Left renal pelvis (tissue), 4 donors: ENCODE measurements around the gene RAF1. TPM values are rescaled to one million over a fixed set of nuclear protein-coding genes. Genes with fewer than 3 reads are reported as not detected.

Experiments used
- DNase-seq, 4 donors: peaks; one replicate each; pipeline ENCODE4 v3.0.0-alpha.2; 2013; ENCODE audit warnings: low read depth in 4 of 4, low spot score in 3 of 4
- polyA plus RNA-seq, 4 donors: library from polyadenylated mRNA; unstranded; fragments of 120-200 nt; gene quantifications; one replicate each; pipeline ENCODE4 v1.2.1, GENCODE V29; 2013; ENCODE audit not compliant: insufficient read length in 4 of 4

RAF1 gene
- polyA plus RNA-seq, 4 donors, result 99.4 to 144 (median 112) TPM

DNA sequence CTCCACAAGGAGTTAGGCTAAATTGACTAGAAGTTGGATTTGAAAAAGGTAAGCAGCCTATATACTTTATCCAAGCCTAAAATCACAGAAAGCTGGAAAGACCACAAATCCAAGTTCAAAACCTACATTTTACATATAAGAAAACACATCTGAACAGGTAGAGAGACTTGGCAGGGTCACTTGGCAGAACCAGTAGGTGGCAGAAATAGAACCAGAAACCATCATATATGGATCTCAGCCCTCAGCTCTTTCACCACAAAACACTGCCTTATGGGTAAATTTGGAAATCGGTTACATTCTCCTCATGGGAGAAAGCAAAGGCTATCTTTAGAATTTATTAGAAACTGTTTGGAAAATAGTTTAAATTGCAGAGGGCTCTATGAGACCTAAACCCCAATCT lies 62.8 kb downstream of the RAF1 start:
- no peak for DNase-seq

DNA sequence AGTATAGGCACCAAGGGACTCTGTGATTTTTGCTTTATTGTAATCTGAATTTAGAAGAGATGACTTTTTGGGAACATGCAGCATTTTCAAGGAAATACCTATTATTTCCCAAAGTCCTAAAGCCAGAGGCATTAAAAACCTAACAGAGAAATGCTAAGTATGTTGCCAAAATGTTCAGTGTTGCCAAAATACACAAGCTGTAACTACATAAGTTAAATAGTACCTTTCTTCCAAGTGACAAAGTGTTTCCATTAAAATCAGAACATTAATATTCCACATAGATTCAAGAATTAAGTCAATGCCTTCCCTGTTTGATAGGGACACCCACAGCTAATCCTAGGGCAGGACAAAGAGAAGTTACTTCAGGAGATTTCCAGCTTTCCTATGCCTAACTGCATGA lies 65.0 kb downstream of the RAF1 start:
- DNase-seq, result no peak

DNA sequence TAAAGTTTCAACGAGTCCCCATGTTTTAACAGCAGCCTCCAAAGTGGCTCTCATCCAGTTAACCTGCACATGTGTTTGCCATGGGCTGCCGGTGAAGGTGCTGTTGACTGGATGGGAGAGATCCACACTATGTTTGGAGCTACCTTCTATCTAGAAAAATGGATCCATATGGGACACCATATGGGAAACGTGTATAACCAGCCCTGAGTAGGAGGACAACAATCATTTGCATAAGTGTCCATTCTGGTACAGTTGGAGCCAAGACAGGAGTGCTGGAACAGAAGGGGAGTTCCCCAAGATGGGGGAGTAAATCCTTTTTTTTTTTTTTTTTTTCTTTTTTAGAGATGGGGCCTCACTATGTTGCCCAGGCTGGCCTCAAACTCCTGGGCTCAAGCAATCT lies 70.4 kb downstream of the RAF1 start:
- DNase-seq, result no peak

DNA sequence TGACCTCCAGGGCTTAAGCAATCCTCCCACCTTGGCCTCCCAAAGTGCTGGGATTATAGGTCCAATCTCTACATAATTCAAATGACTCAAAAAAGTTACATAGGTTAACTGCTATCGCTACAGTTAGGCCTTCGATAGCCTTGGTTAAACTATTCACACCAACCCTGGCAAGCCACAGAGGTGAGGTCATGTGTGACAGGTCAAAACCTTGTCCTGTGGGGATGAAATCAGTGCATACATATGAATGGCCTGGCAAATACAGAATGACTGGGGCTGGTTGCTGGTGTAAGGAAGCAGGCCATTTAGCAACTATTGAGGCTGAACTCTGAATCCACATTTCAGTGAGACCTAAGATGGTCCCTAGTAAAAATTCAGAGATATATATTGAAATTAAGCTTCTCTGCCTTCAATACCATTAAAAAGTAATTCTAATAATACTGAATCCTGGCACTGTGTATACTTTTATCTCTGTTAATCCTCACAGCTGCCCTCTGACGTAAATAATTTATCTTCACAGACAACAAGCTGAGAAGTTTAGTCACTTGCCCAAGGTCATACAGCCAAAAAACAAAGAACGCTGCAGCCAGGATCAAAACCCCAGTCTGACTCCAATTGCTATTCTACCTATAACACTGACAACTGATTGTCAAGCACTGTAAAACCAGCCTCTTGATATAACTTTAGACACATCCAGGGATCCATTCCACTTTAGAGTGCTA lies 71.8 kb downstream of the RAF1 start:
- DNase-seq, result no peak

DNA sequence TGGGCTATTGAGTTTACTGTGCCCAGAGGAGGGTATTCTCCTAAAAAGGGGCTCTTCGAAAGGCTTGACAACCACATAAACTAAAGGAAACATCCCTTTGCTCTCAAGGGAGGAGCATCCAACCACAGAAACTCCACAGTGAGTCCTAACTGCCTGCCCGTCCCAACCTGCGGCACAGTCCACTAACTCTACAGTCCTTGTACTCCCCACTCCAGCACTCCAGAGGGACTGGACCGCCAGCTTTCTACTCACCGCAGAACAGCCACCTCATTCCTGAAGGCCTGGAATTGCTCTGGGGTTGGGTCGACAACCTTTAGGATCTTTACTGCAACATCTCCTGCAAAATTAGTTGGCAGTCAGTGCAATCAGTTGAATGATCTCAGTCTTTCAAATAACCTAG lies 72.5 kb downstream of the RAF1 start:
- no peak for DNase-seq

DNA sequence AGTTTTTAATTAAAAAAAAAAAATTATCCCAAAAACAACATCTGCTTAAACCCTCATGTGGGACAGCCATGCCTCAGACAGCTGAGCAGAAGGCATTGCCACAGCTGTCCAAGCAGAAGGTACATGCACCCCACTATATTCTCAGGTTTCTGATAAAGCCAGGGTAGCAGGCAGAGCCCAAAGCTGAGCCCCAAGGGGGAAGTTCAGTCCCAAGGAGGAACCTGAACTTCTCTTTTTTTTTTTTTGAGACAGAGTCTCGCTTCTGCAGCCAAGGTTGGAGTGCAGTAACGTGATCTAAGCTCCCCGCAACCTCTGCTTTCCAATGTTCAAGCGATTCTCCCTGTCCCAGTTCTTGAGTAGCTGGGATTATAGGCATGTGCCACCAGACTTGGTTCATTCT lies 73.8 kb downstream of the RAF1 start:
- no peak for DNase-seq

DNA sequence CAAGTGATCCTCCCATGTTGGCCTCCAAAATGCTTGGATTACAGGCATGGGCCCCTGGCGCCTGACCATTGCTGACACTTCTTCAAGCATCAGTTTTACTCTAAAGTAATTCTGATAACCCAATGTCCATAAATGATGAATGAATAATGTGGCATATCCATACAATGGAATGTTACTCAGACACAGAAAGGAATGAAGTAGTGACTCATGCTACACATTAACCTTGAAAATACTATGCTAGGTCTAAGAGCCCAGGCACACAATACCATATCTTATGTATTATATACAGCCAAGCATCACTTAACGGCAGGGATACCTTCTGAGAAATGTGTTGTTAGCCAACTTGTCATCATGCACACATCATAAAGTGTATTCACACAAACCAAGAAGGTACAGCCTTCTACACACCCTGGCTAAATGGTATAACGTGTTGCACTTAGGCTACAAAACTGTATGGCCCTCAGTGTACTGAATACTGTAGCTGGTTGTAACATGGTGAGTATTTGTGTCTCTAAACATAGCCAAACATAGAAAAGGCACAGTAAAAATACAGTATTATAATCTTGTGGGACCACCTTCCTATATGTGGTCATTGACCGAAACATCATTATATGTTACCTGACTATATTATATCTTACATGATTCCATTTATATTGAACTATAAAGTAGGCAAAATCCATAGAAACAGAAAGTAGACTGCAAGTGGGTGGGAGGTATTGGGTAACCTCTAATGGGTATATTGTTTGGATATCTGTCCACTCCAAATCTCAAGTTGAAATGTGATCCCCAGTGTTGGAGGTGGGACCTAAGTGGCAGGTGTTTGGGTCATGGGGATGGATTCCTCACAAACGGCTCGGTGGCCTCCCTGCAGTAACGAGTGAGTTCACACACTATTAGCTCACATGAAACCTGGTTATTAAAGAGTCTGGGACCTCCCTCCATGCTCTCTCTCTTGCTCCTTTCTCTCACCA lies 75.6 kb downstream of the RAF1 start:
- DNase-seq, result no peak

DNA sequence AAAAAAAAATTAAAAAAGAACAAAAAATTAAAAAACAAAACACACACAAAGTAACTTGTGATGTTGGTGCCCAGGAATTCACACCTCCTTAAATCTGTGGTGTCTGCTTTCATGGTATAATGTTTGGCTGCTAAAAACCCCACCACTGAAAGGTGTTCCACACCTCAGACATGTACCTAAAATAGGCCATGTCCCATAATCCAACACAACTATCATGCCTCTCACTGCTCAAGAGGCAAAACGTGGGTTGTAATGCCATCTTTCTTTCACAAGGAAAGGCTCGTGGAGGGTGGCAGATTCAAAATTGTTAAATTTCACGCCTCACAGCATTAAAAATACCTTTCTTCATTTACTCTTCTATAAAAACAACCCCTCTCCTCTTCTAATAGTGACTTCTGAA lies 77.5 kb downstream of the RAF1 start:
- DNase-seq, result no peak

DNA sequence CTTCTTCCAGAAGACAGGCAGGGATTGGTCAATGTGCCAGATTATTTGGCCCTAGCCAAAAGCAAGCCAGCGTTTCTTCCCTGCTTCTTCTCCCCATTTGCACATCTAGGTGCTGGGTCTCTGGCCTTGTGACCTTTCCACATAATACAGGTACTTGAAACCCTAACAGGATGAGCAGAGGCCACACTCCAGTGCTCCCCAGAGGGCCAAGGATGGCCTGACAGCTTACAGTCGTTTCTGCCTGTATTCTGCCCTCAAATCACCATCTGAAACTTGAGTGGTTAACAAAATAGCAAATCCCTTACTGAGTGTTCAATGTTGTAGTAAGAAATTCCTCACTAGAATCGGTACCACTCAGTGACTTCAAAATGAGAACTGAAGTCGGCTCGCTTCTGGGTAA lies 77.9 kb downstream of the RAF1 start:
- no peak for DNase-seq

DNA sequence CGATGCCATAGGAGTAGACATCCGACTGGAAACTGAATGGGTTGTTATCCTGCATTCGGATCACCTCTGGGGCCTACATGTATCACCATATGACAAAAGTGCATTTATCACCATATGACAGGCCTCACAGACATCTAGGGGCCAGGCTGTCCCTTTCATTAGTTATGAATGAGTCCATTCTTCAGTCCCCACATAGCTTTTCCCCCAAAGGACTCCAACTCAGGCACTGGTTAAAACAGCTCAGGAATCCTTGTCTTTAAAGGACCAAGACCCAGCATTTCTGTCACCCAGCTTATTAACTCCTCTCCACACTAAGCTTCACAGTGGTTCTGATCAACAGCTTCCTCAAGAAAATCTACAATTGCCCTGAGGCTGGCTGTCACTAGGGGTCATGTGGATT lies 78.7 kb downstream of the RAF1 start:
- DNase-seq, result no peak

DNA sequence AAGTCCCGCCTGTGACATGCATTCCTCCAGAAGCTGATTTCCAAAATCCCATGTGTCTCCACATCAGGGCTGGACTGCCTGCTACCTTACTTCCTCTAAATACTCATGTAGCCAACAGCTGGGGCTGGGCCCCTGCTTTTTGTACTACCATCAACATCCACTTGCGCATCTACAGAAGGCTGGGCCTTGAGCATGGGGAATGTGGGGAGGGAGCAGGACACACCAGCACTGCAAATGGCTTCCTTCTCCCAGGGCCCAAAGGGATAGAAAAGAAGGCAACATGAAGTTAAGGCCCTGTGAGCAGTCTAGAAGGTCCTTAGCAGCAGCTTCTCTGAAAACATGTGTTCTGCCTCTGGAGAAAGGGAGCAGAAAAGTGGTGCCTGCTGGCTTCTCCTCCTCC lies 79.8 kb downstream of the RAF1 start:
- DNase-seq, result no peak

DNA sequence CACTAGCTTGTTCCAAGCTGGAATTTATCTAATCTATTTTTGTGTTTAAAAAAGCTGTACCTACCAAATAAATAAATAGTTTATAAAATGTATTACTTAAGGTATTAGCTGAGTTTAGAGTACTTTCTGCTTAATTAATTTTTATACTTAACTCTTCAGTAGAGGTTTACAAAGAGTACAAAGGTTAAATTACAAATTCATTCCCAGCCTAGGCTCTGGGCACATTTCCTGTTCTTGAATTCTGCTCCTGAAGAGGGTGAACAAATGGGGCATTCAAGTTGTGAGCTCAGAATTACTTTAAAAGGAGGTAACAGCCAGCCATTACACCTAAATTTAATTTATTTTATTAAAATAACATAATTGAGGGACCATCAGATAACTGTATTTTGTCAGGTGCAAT lies 80.6 kb downstream of the RAF1 start:
- DNase-seq, result no peak

DNA sequence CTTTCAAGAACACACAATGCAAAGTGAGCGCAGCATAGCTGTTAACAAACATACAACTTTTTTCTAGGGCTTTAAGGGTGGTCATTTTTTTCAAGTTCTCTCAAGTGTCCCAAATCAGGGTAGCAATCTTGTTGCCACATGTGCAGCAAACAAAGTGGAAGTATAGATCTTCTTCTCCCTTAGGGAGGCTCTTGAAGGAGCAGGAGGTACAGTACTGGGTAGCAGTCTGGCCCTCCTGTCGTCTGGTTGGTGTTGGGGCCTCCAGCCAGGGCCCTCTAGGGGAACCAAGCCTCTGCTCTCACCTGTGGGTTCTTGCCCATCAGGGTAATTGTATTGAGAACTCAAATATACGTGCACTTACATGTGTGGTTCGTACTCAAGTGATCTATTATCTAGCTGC lies 81.2 kb downstream of the RAF1 start:
- no peak for DNase-seq

DNA sequence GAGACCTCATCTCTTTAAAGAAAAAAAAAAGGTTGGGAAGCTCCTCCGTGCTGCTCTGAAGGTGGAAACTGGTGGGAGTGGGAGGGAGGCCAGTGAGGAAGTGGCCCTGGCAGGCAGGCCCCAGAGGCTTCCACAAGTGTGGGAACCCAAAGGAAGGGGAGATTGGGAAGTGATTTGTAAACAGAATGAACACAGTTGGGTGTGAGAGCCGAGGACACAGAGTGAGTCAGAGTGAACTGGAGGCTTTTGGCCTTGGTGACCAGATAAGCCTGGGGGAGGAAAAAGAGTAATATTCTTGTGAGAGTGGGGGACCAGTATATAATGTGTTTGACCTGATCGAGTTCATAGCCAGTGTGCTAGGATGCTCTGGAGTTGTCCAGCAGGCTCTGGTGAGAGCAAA lies 84.0 kb downstream of the RAF1 start:
- DNase-seq, result no peak

DNA sequence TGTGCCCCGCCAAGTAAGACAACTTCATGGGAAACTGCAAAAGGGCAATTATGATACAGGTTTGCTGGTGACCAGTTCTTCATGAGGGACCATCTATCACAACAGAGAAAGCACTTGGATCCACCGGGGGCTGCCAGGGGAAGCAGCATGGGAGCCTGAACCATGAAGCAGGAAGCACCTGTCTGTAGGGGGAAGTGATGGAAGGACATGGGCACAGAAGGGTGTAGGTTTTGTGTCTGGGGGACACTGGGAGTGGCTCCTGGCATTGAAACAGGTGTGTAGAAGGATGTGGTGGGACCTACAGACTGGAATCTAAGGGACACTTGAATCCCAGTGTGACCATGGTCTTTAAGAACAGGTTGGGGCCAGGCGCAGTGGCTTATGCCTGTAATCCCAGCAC lies 84.5 kb downstream of the RAF1 start:
- DNase-seq, result no peak

DNA sequence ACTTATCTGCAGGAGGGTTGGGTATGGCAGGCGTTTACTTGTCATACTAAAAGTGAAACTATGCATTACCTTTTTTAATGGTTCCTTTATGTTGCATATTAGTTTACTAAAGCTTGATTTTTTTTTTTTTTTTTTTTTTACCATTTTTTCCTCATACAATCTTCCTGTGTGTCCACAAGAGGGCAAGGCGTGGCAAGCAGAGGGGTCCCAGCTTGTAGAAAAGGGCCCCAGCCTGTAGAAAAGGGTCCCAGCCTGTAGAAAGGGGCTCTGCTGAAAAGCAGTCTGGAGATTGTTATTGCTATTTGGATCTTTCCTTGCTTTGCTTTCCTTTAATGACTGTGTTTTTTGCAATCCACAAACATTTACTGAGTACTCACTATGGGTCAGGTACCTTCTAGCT lies 85.2 kb downstream of the RAF1 start:
- DNase-seq, result no peak

DNA sequence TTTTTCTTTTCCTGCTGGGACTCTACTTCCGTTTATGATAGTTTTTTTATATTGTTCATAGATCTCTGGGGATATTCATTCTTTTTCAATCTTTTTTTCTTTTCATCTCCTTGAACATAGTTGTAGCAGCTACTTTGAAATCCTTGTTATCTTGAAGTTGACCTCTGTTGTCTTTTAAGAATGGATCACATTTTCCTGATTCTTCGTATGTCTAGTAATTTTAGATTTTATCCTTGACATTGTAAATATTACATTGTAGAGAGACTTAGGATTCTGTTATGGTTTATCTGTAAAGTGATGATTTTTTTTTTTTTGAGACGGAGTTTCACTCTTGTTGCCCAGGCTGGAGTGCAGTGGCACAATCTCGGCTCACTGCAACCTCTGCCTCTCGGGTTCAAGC lies 86.5 kb downstream of the RAF1 start:
- no peak for DNase-seq

DNA sequence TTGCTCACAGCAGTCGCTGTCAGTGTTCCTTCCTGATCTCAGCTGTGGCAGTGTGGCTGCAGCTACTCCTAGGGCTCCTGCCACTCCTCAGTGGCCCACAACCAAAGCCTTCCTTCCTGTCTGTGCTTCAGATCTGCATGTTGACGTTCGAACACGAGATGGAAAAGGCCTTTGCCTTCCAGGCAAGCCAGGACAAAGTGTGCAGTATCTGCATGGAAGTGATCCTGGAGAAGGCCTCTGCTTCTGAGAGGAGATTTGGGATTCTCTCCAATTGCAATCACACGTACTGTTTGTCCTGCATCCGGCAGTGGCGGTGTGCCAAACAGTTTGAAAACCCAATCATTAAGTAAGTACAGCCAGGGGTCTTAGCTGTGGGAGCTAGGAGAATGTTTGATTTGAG lies 89.3 kb downstream of the RAF1 start:
- no peak for DNase-seq

DNA sequence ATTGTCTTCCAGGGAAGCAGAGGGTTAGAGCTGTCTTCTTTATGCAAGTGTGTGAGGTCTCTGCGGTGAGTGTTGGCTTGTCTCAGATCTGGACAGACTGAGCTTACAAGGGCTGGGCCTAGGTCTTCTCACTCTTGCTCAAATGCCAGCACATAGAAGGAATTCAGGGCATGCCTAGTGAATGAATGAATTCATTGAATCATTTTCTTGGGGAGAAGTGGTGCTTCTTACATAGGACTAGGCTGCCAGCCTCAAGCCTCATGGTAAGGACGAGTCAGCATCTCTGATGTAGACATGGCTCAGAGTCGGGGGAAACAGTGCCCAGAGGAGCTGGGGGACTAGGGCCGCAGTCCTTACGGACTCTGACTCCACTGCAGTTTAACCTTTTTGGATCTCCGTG lies 89.8 kb downstream of the RAF1 start:
- DNase-seq, result no peak

DNA sequence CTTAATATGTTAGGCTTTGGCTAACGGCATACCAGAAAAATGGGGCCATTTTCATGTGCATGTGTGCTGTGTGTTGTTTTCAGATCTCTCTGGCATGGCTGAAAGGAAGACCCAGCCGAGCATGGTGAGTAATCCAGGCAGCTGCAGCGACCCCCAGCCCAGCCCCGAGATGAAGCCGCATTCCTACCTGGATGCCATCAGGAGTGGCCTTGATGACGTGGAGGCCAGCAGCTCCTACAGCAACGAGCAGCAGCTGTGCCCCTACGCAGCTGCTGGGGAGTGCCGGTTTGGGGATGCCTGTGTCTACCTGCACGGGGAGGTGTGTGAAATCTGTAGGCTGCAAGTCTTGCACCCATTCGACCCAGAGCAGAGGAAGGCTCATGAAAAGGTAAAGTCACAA lies 91.9 kb downstream of the RAF1 start:
- no peak for DNase-seq

DNA sequence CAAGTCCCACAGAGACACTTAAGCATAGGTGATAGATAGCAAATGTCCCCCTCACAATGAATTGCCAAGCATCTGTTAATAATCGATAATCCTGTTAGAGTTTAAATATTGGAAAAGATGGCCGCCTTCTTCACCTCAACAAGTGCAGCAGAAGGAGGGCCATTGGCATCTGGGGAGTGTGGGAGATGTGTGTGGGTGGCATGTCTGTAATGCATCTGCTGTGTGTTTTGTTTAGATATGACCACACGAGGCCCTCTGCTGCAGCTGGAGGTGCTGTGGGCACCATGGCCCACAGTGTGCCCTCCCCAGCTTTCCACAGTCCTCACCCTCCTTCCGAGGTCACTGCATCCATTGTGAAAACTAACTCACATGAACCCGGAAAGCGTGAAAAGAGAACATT lies 94.1 kb downstream of the RAF1 start:
- DNase-seq, result no peak

DNA sequence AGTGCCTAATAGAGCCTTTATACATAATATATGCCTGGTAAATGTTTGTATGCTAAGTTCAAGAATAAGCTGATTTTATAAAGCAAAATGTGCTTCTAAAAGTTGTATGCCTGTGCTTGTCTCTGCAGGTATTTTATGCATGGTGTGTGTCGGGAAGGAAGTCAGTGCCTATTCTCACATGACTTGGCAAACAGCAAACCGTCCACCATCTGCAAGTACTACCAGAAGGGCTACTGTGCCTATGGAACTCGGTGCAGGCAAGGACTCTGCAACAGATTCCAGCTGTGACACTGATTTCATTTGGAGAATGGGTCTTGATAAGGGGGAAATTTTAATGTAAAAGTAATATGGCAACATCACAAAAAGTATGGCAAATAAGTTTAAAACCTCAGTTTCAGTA lies 95.2 kb downstream of the RAF1 start:
- no peak for DNase-seq
